GM21423 (cell line): ENCODE data around the gene CALY.
A peak's percentile ranks its signal among the peaks of the same experiment; 100 is the strongest.

Source experiments
- ATAC-seq: cut with Tn5 transposase; IDR thresholded peaks from one replicate; pipeline ENCODE4 v1.9.1; 2021; ENCODE audit warnings: mild to moderate bottlenecking, moderate library complexity; ENCODE audit not compliant: unreplicated experiment

The CALY gene

DNA sequence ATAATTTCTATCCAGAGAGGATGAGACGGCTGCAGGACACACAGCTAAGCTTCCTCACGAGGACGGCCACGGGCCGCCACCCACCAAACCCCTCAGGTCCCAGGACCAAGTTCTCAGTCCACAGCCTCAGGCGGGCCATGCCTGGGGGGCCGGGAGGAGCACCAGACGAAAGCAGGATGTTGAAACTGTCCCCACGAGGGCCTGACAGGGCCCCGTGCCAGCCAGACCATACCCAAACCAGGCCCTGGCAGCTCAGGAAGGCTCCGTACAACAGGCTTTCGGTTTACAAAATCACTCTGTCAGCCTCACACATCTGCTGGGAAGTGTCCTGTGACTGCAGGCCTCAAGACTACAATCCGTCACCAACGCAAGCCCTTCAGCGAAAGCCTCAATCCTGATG lies 42.5 kb downstream of the CALY start:
- ATAC-seq, result no peak

DNA sequence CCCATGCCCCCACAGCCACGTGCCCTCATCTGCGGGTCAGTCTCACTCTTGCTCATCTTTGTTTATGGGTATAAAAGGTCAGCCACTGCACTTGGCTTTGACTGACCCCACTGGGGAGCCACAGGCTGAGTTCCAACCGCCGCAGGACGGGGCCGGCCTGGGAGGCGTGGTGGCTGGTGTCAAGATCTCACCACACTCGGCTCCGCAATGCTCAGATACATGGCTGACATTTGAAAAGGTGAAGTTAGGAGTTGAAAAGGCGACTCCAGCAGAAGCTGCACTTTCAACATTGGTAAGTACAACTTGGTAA lies 42.9 kb downstream of the CALY start:
- no peak for ATAC-seq

- no peak for ATAC-seq
Measured at GRCh38 chr10:133292919-133293809, 43.5 kb downstream of the CALY start.

GRCh38 chr10:133289761-133290160 lies 46.9 kb downstream of the CALY start:
- ATAC-seq, result no peak

DNA sequence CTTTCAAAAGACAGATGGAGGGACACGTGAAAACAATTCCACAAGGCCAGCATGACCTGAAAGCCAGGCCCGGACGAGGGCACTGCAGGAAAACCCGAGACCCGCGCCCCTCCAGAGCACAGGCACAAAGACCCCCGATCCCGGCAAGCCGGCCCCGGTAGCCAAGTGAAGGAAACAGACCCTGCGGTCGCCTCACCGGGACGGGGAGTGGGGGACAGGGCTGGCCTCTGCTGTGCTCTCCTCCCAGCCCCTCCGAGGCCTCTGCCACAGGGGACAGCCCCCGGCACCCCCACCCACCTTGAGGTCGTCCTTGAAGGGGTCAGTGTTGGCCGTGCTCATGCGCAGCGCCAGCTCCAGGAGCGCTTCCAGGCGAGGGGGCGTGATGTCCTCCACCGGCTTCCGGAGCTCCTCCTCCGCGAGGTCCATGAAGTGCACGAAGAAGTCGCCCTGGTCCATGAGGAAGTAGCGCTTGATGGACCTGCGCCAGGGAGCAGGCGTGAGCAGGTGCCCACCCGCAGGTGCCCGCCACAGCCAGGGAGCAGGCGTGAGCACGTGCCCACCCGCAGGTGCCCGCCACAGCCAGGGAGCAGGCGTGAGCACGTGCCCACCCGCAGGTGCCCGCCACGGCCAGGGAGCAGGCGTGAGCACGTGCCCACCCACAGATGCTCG lies 48.7 kb downstream of the CALY start:
- no peak for ATAC-seq

DNA sequence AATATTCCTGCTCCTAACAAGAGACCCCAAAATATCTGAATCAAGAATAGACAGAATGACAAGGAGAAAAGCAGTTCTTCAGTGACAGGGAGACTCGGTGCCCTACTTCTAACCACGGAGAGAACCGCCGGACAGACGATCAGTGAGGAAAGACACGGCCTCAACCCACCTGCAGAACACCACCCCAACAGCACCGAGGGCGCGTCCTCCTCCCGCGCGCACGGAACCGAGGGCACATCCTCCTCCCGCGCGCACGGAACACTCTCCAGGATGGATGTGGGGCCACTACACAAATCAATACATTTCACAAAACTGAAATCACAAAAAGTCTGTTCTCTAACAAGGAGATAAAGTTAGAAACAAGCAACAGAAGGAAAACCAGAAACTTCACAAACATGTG lies 50.3 kb downstream of the CALY start:
- no peak for ATAC-seq

- ATAC-seq, result no peak
Measured at GRCh38 chr10:133285217-133285616, 51.5 kb downstream of the CALY start.

GRCh38 chr10:133283931-133284330 lies 52.8 kb downstream of the CALY start:
- no peak for ATAC-seq

GRCh38 chr10:133282846-133283390 lies 53.8 kb downstream of the CALY start:
- ATAC-seq, result no peak

DNA sequence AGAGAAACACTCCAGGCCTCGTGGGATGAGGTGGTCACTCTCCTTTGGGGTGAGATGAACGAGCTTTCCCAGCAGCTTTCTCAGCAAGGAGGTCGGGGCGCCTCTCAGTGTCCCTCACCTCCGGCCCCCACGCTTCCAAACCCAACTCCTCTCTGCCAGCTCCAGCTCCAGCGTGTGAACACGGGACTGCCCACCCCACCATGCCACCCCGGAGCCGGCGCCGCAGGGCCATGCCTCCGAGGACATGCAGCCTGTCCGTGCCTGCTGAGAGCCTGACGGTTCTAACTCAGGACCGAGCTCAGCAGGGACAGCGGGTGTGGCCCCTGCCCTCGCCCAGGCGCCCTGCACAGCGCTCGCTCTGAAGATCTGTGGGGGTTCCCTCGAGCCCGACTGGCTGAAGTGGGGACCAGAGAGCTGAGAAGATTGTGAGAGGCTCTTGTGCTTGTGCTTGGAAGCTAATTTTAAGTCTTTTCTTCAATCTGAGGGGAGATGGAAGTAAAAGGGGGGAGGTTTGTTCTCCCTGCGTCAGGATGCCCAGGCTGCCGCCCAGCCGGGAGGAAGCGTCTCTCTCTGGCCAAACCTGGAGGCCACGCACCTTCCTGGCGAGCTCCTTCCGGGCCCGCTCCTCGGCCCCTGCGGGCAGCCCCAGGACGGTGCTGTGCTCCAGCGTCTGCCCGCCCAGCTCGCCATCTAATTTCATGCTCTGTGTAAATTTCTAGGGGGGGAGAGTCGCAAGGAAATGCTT lies 54.9 kb downstream of the CALY start:
- ATAC-seq, result no peak

DNA sequence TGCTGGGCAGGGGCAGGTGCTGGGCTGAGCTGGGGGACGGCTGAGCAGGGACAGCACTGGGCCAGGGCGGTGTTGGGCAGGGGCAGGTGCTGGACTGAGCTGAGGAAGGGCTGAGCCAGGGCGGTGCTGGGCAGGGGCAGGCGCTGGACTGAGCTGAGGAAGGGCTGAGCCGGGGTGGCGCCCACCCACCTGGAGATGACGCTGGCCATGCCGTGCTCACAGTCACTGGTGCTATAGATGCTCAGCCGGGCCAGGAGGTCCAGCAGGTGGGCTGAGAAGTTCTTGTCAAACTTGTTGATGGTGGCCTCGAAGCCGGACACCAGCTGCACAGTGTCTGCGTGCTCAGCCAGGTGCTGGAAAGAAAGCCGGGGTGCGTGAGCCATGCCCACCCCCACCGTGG lies 55.6 kb downstream of the CALY start:
- ATAC-seq, result no peak

DNA sequence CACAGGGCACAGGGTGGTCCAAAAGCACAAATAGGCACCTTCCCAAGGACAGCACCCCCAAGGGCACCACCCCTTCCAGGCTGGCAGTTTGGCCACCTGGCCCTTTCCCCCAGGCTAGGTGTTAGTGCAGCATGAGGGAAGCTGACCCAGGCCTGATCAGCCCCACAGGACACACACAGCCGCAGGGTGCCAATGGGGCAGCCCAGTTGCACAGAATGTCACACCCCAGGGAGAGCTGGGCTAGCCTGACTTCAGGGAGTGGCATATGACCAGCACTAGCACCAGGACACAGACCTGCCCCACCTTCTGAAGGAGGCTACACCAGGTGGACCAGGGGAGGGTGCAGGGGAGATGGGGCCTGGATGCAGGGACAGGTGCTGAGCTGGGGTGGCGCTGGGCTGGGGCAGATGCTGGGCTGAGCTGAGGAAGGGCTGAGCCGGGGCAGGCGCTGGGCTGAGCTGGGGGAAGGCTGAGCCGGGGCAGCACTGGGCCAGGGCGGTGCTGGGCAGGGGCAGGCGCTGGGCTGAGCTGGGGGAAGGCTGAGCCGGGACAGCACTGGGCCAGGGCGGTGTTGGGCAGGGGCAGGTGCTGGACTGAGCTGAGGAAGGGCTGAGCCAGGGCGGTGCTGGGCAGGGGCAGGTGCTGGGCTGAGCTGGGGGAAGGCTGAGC lies 56.2 kb downstream of the CALY start:
- ATAC-seq, result no peak

DNA sequence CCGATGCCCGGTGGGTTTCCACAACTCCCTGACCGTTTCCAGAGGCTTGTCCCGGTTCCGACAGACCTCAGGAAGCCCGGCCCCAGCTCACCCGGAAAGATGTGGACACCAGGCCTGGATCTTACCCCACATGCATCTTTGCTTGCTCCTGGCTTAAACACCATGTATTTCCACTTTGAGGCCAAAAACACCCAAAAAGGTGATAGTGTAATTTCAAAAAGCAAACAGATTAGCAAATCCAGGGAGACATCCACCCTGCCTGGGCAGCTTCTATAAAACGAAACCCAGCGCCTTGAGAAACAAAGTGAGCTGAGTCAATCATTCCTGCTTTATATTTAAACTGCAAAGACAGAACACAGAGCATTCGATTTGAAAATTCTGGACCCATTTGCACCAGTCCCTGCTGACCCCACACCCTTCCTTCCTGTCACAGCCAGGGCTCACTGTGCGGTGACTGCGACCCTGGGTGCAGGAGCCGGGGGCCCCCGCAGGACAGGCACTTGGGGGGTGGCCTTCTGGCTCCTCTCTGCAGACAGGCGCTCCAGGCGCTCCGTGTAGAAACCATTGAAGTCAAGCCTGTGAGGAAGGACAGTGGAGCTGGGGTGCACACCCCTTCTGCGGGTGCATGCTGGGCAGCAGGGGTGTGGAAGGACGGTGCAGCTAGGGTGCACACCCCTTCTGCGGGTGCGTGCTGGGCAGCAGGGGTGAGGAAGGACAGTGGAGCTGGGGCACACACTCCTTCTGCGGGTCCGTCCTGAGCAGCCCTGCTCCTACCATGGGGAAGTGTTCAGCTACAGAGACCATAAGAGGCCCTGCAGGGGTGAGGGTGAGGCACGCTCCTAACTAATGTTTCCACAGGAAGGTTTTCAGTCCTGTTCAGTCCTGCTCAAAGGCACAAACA lies 57.1 kb downstream of the CALY start:
- no peak for ATAC-seq

DNA sequence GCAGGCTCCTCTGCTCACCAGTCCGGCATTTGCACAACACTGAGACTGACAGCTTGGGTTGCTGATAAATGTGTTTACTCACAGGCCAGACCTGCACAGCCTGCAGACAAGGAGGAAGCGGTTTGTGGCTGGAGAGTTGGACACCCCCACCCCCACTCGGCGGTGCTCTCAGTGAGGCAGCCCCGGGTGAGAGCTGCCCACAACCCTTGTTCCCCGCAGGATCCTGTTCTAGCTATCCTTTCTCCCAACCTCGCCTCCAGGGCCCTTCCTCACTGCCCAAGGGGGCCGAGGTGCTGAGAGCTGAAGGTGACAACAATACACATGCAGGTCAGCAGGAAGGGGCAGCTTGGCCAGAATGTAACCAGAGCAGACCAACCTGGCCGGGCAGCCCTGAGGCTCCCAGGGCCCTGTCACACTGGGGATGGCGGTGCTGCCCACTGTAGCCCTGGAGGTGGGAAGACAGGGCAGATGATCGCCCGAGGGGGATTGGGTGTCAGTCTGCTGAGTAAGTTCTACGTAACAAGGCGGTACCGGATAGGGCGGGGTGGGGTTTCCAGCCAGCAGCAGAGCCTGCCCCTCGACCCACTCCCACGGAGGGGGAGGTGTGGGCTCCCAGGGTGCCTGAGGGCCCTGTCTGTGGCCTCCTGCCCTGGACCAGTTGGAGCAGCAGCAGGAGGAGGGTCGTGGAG lies 58.0 kb downstream of the CALY start:
- peak; percentile 37 for ATAC-seq

DNA sequence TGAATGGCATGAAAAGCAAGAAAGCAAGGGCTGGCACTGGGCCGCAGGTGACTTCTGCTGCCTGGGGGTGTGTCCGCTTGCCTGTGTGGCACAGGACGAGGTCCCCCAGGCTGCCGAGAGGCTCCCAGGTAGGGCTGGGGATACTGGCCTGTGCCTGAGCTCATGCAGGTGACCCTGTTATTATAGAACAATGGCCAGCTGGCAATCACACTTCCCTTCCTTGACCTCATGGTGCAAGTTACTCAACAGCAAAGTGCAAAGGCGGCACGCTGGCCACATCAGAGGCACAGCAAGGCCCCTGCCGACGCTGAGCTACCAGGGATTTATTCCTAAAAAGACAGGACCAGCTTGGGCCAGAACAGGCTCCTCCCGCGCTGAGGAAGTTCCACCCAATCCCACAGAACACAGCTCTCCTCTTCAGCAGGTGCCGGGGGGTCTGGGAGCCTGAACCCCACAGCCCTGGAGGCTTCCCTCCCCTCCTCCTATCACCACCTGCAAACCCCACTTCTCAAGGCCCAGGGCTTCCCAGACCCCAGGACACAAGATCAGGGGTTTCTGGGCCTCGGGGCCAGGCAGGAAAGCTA lies 58.6 kb downstream of the CALY start:
- no peak for ATAC-seq

- no peak for ATAC-seq
Measured at GRCh38 chr10:133277277-133277992, 59.3 kb downstream of the CALY start.

- ATAC-seq, result peak; percentile 40
Measured at GRCh38 chr10:133276435-133277201, 60.1 kb downstream of the CALY start, which contains the start of gene ADAM8. ADAM8 (minus strand) TSS chr10:133276868; CDS start chr10:133276817, 51 bp downstream.

- peak; percentile 1 for ATAC-seq
Measured at GRCh38 chr10:133276100-133276434, 60.6 kb downstream of the CALY start.
